ENCODE data around the gene NEDD4L.

Gene NEDD4L

GRCh38 chr18:58045242-58046092 lies 1.4 kb downstream of the NEDD4L start (continued):
- TF ChIP-seq, protein P1, sequence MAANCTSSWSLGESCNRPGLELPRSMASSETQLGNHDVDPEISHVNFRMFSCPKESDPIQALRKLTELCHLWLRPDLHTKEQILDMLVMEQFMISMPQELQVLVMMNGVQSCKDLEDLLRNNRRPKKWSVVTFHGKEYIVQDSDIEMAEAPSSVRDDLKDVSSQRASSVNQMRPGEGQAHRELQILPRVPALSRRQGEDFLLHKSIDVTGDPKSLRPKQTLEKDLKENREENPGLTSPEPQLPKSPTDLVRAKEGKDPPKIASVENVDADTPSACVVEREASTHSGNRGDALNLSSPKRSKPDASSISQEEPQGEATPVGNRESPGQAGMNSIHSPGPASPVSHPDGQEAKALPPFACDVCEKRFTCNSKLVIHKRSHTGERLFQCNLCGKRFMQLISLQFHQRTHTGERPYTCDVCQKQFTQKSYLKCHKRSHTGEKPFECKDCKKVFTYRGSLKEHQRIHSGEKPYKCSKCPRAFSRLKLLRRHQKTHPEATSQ (tag by site-specific recombination; IDR thresholded peaks at IDR 0.05) = no peak
- TF ChIP-seq BCL6B (tag by site-specific recombination; IDR thresholded peaks at IDR 0.05) (peak; percentile 65; the same call in 1 of the 2 replicates), ZNF596 (tag by site-specific recombination; IDR thresholded peaks at IDR 0.05) (no peak), ZNF561 (tag by site-specific recombination; IDR thresholded peaks at IDR 0.05; ENCODE audit: borderline replicate concordance) (no peak), ZNF629 (tag by site-specific recombination; IDR thresholded peaks at IDR 0.05) (no peak), ZNF138 (tag by site-specific recombination; IDR thresholded peaks at IDR 0.05; ENCODE audit: borderline replicate concordance) (no peak), ZNF580 (tag by site-specific recombination; IDR thresholded peaks at IDR 0.05) (peak; percentile 20; the same call in 1 of the 2 replicates), ZNF830 (tag by site-specific recombination; IDR thresholded peaks at IDR 0.05; ENCODE audit: low read depth) (no peak), ZNF624 (tag by site-specific recombination; IDR thresholded peaks at IDR 0.05) (no peak), ZNF416 (tag by site-specific recombination; IDR thresholded peaks at IDR 0.05) (no peak), ZFP37 (tag by site-specific recombination; IDR thresholded peaks at IDR 0.05) (peak; percentile 57), FEZF1 (tag by site-specific recombination; IDR thresholded peaks at IDR 0.05) (peak; percentile 78), KLF16 (tag by site-specific recombination; IDR thresholded peaks at IDR 0.05) (peak; percentile 51; the same call in 1 of the 2 replicates), PATZ1 (tag by site-specific recombination; IDR thresholded peaks at IDR 0.05) (peak; percentile 50; the same call in 1 of the 2 replicates), PRDM1 (tag by site-specific recombination; IDR thresholded peaks at IDR 0.05) (peak; percentile 95), ZNF660 (tag by site-specific recombination; IDR thresholded peaks at IDR 0.05) (no peak), ZIC2 (tag by site-specific recombination; IDR thresholded peaks at IDR 0.05) (no peak), ZBTB10 (tag by site-specific recombination; IDR thresholded peaks at IDR 0.05) (peak; percentile 22; the same call in 1 of the 2 replicates), KLF8 (tag by site-specific recombination; IDR thresholded peaks at IDR 0.05) (no peak), KLF9 (tag by site-specific recombination; IDR thresholded peaks at IDR 0.05; ENCODE audit: low read depth) (peak; percentile 60; the same call in 1 of the 2 replicates), ZNF555 (tag by site-specific recombination; conservative IDR thresholded peaks at IDR 0.05) (no peak), IKZF3 (tag by site-specific recombination; IDR thresholded peaks at IDR 0.05) (0 out of 2 replicates have a peak, but pooled peaks have one; percentile 2), GLIS2 (tag by site-specific recombination; IDR thresholded peaks at IDR 0.05) (no peak), ZNF221 (tag by site-specific recombination; IDR thresholded peaks at IDR 0.05; ENCODE audit: borderline replicate concordance) (no peak), ZNF335 (tag by site-specific recombination; conservative IDR thresholded peaks at IDR 0.05) (peak; percentile 69), ZNF600 (tag by site-specific recombination; IDR thresholded peaks at IDR 0.05) (peak; percentile 73), ZNF701 (tag by site-specific recombination; IDR thresholded peaks at IDR 0.05) (no peak), ZNF248 (tag by site-specific recombination; IDR thresholded peaks at IDR 0.05) (no peak), ZBTB17 (tag by site-specific recombination; IDR thresholded peaks at IDR 0.05) (0 out of 2 replicates have a peak, but pooled peaks have one; percentile 35), ZNF341 (tag by site-specific recombination; IDR thresholded peaks at IDR 0.05; ENCODE audit: low read depth) (peak; percentile 71)
